ENCODE data around the gene CSF1R.
"Not testable (repeated sequence)": the region's sequence is repeated elsewhere in the genome, so short reads cannot be mapped to it uniquely, and the experiment has no call there.

Gene CSF1R

DNA sequence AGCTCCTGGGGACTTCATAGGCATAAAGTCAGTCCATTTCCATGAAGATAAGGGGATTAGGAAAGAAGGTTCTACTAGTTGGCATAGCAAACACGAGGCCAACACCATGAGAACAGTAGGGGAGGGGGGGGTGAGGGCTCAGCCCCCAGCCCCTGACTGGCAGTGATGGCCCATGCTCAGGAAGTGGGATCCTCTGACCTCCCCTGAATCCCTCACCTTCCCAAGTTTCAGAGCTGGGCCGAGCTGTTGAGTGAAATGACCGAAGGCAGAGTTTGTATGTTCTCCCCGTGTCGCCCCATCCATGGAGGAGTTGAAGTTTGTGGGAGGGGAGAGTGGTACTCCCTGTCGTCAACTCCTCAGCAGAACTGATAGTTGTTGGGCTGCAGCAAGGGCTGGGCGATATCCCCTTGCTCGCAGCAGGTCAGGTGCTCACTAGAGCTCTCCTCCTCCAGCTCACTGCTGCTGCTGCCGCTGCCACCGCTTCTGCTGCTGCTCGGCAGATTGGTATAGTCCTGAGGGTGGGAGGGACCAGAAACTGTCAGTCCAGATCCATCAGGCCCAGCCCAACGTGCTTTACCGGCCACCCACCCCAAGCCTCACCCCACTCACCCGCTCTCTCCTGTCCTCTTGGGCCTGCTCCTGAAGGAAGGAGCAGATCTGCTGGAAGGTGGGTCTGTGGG, 32.5 kb downstream of the CSF1R start:
- FAIRE-seq (no peak), DNase-seq (ENCODE audit: insufficient read length, low spot score) (no peak)
- no peak for TF ChIP-seq CTCF (IDR thresholded peaks at IDR 0.05; ENCODE audit: insufficient read depth, missing control alignments)

- TF ChIP-seq CTCF (IDR thresholded peaks at IDR 0.05; ENCODE audit: insufficient read depth, missing control alignments) = no peak
- DNase-seq (ENCODE audit: insufficient read length, low spot score) (no peak), FAIRE-seq (no peak)
Observed at GRCh38 chr5:150052956-150053712, 33.2 kb downstream of the CSF1R start.

GRCh38 chr5:150052226-150052955, 34.0 kb downstream of the CSF1R start:
- TF ChIP-seq CTCF (IDR thresholded peaks at IDR 0.05; ENCODE audit: insufficient read depth, missing control alignments) = no peak
- no peak for DNase-seq (ENCODE audit: insufficient read length, low spot score)
- FAIRE-seq = no peak

GRCh38 chr5:150051657-150052195, 34.6 kb downstream of the CSF1R start:
- FAIRE-seq (no peak), DNase-seq (ENCODE audit: insufficient read length, low spot score) (no peak)
- no peak for TF ChIP-seq CTCF (IDR thresholded peaks at IDR 0.05; ENCODE audit: insufficient read depth, missing control alignments)

DNA sequence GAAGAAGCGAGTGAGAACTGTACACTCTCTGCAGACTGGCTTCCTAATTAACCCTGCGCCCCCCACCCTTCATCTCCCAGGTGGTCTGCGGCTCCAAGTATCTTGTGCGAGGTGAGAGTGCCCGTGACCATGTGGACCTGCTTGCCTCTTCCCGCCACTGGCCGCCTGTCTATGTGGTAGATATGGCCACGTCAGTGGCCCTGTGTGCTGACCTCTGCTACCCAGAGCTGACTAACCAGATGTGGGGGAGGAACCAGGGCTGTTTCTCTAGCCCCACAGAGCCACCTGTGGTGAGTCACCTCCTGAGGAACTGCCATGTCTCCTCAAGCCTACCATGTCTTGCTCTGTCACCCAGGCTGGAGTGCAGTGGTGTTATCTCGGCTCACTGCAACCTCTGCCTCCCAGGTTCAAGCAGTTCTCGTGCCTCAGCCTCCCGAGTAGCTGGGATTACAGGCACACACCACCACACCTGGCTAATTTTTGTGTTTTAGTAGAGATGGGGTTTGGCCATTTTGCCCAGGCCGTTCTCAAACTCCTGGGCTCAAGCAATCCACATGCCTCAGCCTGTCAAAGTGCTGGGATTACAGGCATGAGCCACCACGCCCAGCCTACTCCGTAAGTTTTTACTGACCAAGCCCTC, 36.1 kb downstream of the CSF1R start:
- not testable (repeated sequence) for DNase-seq (ENCODE audit: insufficient read length, low spot score)

DNA sequence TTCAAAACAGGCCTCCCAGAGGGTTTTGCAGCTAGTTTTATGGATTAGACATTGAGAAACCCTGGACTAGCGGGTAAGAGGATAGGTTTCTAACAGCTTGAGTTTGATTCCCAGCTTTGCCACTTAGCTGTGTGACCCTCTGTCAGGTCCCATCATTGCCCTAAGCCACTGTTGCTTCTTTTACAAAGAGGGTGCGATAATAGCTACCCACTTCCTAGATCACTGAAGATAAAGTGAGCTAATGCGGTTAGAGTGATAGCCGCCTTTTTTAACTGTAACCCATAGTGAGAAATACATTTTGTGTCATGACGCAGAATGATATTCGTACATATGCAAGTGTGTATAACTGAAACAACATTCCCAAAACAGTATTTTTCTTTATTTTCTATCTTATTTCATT, 40.3 kb downstream of the CSF1R start:
- DNase-seq (ENCODE audit: insufficient read length, low spot score) (no peak), FAIRE-seq (no peak)
- TF ChIP-seq CTCF (IDR thresholded peaks at IDR 0.05; ENCODE audit: insufficient read depth, missing control alignments) = no peak

More for the DNA sequence above, 36.1 kb downstream of the CSF1R start:
- not testable (repeated sequence) for FAIRE-seq

DNA sequence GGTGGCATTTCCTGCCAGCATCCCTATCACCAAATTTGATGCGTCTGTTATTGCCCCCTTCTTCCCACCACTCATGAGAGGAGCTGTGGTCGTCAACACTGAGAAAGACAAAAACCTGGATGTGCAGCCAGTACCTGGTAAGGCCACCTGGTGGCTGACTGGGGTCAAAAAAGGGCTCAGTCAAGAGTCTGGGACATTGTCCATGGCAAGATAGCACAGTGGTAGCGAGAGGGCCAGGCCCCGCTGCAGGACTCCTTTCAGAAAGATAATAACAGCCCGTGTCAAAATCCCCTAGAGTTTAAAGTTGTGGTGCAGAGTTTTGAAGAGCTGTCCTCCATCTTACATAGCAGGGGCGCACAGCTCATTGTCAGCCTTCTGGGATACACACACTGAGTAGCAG, 40.8 kb downstream of the CSF1R start:
- peak; percentile 7 for TF ChIP-seq CTCF (IDR thresholded peaks at IDR 0.05; ENCODE audit: insufficient read depth, missing control alignments)
- DNase-seq (ENCODE audit: insufficient read length, low spot score) (no peak), FAIRE-seq (no peak)

Data from D721Med (cell line).